GM12801 (cell line): Measurements from ENCODE around the gene MAGEF1.

Source experiments
- TF ChIP-seq, protein P1 (sequence below): IDR thresholded peaks from one replicate; pipeline ENCODE4 v1.5.1; 2011; ENCODE audit warnings: control low read depth; ENCODE audit not compliant: insufficient read length; ENCODE audit errors: extremely low read depth

MAGEF1 gene

DNA sequence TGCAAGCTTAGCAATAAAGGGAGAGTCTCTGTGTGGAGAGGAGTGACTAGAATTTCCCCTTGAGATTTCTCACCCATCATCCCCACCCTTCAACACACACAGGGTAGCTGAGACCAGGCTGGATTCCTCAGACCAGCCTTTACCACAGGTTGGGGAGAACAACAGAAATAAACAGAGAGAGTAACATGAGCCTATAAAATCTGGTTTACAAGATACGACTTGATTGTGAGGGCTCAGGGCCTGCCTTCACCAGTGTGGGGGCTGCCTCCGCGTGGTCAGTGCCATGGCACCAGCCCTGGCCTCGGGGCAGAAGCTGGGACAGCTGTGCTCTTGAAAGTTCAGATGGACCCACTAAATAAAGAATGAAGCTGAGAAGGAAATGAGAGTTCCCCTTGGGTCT lies 14.6 kb upstream of the MAGEF1 start:
- TF ChIP-seq, protein P1, sequence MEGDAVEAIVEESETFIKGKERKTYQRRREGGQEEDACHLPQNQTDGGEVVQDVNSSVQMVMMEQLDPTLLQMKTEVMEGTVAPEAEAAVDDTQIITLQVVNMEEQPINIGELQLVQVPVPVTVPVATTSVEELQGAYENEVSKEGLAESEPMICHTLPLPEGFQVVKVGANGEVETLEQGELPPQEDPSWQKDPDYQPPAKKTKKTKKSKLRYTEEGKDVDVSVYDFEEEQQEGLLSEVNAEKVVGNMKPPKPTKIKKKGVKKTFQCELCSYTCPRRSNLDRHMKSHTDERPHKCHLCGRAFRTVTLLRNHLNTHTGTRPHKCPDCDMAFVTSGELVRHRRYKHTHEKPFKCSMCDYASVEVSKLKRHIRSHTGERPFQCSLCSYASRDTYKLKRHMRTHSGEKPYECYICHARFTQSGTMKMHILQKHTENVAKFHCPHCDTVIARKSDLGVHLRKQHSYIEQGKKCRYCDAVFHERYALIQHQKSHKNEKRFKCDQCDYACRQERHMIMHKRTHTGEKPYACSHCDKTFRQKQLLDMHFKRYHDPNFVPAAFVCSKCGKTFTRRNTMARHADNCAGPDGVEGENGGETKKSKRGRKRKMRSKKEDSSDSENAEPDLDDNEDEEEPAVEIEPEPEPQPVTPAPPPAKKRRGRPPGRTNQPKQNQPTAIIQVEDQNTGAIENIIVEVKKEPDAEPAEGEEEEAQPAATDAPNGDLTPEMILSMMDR = no peak

- TF ChIP-seq, protein P1 = no peak
Observed at GRCh38 chr3:184725176-184725719, 13.4 kb upstream of the MAGEF1 start.

- TF ChIP-seq, protein P1 = no peak
Observed at GRCh38 chr3:184724699-184725098, 12.8 kb upstream of the MAGEF1 start.

- TF ChIP-seq, protein P1 = no peak
Observed at GRCh38 chr3:184719709-184720108, 7.8 kb upstream of the MAGEF1 start.

DNA sequence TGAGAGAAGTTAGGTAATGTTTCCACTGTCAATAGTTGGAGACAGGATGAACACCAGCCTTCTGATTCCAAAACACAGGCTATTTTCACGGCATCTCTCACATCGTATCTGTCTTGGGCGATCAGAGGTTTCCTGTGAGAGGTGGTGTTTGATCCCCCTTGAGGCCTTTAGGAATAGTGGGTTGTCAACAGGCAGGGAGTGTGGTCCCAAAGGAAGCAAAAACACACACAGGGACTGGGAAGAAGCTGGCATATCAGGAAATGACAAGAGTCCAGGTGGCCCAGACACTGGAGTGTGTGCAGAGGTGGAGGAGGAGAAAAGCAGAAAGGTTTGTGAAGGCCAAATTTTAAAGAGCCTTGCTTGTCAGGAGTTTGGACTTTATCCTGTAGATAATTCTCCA lies 6.6 kb upstream of the MAGEF1 start:
- TF ChIP-seq, protein P1 = no peak

DNA sequence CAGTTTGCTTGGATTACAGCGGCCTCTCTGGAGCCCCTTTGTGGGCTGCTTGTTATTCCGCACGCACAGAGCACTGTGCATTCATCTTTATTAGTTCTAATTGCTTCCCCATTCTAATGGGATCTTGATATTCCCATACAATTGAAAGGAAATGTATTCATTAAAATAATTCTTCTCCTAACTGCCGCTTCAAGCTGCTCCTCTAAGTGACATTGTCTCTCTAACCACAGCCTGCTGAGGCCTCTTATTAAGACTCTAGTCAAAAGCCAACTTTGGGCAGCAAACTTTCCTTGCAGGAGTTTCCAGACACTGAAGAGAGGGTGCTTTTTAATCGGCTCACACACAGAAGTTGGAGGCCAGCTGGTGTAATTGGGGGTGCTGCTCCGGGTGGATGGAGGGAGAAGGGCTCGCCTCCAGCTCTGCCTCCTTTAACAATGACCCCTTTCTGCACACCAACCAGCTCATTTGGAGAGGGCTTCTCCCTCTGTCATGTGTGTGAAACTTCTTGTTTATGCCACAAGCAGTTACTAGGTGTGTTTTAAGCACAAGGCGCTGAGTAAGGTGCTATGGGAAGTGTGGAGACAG lies 5.6 kb upstream of the MAGEF1 start:
- TF ChIP-seq, protein P1 = no peak

GRCh38 chr3:184716622-184717398 lies 4.9 kb upstream of the MAGEF1 start:
- TF ChIP-seq, protein P1 = no peak
